ENCODE results near the gene FOXM1.

The FOXM1 gene

DNA sequence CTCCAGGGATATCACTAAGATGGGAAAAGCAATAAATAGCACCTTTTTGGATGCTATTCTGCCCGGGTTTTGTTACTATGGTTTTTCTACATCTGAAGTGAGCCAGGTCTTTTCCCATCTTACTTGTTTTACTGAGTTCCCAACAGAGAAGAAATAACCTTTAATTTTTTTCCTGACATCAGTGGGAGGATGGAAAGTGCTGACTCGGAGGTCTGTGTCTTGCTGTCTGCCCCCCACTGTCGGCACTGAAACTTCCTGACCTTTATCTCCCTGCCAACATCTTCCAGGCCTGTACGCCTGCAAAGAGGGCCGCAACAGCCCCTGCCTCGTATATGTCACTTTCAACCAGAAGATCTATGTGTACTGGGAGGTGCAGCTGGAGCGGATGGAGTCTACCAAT is 53.5 kb downstream of the FOXM1 start:
- no peak for DNase-seq (ENCODE audit: low read depth)
- H3K4me3 ChIP-seq (ENCODE audit: low read depth, low read length) = no peak overlapping the region
- TF ChIP-seq, protein P1, sequence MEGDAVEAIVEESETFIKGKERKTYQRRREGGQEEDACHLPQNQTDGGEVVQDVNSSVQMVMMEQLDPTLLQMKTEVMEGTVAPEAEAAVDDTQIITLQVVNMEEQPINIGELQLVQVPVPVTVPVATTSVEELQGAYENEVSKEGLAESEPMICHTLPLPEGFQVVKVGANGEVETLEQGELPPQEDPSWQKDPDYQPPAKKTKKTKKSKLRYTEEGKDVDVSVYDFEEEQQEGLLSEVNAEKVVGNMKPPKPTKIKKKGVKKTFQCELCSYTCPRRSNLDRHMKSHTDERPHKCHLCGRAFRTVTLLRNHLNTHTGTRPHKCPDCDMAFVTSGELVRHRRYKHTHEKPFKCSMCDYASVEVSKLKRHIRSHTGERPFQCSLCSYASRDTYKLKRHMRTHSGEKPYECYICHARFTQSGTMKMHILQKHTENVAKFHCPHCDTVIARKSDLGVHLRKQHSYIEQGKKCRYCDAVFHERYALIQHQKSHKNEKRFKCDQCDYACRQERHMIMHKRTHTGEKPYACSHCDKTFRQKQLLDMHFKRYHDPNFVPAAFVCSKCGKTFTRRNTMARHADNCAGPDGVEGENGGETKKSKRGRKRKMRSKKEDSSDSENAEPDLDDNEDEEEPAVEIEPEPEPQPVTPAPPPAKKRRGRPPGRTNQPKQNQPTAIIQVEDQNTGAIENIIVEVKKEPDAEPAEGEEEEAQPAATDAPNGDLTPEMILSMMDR (IDR thresholded peaks at IDR 0.05; ENCODE audit: insufficient read depth, low read depth, low read length, missing control alignments) = no peak

DNA sequence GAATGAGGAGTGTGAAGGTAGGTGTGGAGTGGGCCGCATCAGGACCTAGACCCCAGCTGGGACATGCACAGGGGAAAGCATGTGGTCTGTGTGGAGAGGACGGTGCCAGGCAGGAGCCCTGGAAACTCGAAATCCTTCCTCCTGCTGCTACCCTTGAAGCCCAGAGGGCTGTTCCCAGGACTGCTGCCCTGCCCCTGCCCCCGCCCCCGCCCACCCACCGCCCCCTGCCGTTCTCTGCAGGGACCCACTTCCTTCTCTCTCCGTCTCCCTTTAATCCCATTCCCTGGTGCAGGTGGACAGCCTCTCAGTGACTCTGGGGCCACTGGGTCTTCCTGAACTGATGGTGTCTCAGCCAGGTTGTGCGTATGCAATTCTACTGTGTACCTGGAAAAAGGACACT is 56.5 kb downstream of the FOXM1 start:
- H3K4me3 ChIP-seq (ENCODE audit: low read depth, low read length) = no peak overlapping the region
- TF ChIP-seq, protein P1 (IDR thresholded peaks at IDR 0.05; ENCODE audit: insufficient read depth, low read depth, low read length, missing control alignments) = no peak
- no peak for DNase-seq (ENCODE audit: low read depth)

DNA sequence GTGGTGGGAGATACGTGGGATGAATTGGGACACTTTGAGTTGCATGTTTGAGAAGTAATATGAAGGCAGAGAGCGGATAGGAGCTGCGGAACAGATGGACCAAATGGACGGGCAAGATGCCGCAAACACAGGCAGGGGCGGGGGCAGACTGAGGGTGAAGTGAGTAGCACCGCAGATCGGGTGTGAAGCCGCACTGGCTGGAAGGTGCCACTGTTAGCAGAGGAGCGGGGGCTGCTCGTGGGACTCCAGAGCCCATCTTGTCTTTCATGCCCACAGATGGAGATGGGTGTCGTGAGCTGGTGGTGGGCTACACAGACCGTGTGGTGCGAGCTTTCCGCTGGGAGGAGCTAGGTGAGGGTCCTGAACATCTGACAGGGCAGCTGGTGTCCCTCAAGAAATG is 57.2 kb downstream of the FOXM1 start:
- TF ChIP-seq, protein P1 (IDR thresholded peaks at IDR 0.05; ENCODE audit: insufficient read depth, low read depth, low read length, missing control alignments) = no peak
- H3K4me3 ChIP-seq (ENCODE audit: low read depth, low read length) = no peak overlapping the region
- DNase-seq (ENCODE audit: low read depth) = no peak

DNA sequence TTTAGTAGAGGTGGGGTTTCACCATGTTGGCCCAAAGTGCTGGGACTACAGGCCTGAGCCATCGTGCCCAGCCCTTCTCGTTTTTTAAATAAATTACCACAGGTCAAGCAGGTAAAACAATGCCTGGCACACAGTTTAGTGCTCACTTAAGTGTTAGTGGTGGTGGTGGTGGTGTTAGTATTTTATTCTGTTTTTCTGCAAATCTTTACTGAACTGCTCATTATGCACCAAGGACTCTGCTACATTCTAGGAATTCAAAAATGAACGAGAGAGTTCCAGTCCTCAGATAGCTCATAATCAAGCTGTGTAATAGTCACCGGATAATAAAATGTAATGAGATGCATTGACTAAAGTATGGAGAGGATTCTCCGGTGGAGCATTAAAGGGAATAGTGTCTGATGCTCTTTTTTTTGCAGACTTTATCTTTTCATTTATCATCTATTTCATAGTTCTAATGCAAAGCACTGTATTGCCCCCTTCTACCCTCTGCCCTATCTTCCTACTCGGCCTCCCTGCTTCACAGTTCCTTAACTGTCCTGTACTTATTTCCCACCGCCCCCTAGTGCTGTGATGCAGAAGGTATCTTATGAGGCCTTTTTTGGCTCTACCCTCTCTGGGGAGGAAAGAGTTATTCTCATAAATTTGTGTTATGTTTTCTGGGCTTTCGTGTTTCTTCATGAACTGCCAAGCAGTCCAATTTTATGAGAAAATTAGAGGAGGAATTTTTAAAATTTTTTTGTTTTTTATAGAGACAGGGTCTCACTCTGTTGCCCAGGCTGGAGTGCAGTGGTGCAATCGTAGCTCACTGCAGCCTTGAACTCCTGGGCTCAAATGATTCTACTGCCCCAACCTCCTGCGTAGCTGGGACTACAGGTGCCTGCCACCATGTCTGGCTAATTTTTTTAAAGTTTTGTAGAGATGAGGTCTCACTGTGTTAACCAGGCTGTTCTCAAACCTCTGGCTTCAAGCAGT is 63.5 kb downstream of the FOXM1 start:
- DNase-seq (ENCODE audit: low read depth) = peak; percentile 77
- TF ChIP-seq, protein P1 (IDR thresholded peaks at IDR 0.05; ENCODE audit: insufficient read depth, low read depth, low read length, missing control alignments) = peak; percentile 69
- H3K4me3 ChIP-seq (ENCODE audit: low read depth, low read length) = peak overlapping the region; percentile 94

DNA sequence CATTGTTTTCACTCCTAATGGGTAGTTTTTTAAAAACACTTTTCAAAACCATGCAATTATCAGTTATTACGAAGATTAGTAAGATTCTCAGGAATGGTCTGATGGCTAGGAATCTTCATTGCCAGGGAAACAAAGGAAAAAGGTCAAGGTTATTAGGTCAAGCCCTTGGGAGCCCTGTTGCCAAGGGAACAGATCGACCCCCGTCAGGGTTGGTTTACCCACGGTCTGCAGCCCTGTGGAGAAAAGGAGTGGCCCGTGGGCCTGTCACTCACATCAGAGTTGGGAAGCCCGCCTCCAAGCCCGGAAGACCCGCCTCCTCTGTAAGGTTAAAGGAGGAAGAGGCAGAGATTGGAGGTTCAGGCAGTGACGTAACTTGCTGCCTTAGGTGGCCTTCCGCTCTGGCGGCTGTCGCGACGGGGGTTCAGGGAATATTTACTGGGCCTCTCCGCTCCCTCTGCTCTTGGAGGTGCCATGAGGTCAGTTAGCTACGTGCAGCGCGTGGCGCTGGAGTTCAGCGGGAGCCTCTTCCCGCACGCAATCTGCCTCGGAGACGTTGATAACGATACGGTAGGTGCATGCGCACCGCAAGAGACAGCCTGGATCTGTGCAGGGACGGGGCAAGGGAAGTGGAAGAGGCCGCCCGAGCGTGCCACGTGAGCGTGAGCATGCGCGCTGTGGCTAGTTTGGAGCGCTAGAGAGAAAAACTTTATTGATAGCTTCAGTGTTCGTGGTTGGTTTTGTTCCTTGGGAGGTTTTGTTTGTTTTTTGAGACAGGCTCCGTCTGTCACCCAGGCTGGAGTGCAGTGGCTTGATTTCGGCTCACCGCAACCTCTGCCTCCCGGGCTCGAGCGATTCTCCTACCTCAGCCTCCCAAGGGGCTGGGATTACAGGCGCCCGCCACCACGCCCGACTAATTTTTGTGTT is 64.4 kb downstream of the FOXM1 start, which contains the start of gene ITFG2:
Gene ITFG2, plus strand, starts transcription at position 379 of the 924 bp plus-strand sequence. Its CDS starts 93 bp downstream, at position 472.
- peak within 1 kb of the TSS; percentile 94 for H3K4me3 ChIP-seq (ENCODE audit: low read depth, low read length)
- peak; percentile 98 for DNase-seq (ENCODE audit: low read depth)
- TF ChIP-seq, protein P1 (IDR thresholded peaks at IDR 0.05; ENCODE audit: insufficient read depth, low read depth, low read length, missing control alignments) = no peak

DNA sequence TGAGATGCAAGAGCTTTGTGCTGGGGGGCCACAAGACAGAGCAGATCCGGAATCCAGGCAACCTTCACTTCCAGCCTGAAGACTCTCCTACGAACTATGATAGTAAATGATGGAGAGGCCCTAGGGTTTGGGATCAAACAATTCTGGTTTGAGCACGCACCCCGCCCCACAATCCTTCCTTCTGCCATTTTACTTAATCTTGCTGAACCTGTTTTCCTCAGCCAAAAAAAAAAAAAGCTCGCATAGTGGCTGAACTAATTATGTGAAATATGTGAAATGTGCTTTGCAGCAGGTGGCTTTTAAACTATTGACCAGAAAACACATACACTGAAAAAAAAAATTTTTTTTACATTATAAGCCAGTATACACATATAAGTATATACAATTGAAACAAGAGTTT is 65.2 kb downstream of the FOXM1 start:
- no peak for DNase-seq (ENCODE audit: low read depth)
- H3K4me3 ChIP-seq (ENCODE audit: low read depth, low read length) = peak overlapping the region; percentile 80
- TF ChIP-seq, protein P1 (IDR thresholded peaks at IDR 0.05; ENCODE audit: insufficient read depth, low read depth, low read length, missing control alignments) = no peak
